LNCAP (cell line): Measurements from ENCODE around the gene ERI3.

Experiments used
- TF ChIP-seq, protein P1 (sequence below): fragments of 450-650 bp; IDR thresholded peaks from 2 replicates; pipeline ENCODE4 v1.5.1; 2017; ENCODE audit warnings: mild to moderate bottlenecking

The ERI3 gene, protein sequence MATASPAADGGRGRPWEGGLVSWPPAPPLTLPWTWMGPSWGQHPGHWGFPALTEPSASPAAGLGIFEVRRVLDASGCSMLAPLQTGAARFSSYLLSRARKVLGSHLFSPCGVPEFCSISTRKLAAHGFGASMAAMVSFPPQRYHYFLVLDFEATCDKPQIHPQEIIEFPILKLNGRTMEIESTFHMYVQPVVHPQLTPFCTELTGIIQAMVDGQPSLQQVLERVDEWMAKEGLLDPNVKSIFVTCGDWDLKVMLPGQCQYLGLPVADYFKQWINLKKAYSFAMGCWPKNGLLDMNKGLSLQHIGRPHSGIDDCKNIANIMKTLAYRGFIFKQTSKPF

GRCh38 chr1:44354840-44355581 lies at the start of gene ERI3:
TSS of gene ERI3 (minus strand) at chr1:44355257. CDS start at chr1:44355026, 231 bp downstream.
- TF ChIP-seq, protein P1, sequence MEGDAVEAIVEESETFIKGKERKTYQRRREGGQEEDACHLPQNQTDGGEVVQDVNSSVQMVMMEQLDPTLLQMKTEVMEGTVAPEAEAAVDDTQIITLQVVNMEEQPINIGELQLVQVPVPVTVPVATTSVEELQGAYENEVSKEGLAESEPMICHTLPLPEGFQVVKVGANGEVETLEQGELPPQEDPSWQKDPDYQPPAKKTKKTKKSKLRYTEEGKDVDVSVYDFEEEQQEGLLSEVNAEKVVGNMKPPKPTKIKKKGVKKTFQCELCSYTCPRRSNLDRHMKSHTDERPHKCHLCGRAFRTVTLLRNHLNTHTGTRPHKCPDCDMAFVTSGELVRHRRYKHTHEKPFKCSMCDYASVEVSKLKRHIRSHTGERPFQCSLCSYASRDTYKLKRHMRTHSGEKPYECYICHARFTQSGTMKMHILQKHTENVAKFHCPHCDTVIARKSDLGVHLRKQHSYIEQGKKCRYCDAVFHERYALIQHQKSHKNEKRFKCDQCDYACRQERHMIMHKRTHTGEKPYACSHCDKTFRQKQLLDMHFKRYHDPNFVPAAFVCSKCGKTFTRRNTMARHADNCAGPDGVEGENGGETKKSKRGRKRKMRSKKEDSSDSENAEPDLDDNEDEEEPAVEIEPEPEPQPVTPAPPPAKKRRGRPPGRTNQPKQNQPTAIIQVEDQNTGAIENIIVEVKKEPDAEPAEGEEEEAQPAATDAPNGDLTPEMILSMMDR, result no peak

DNA sequence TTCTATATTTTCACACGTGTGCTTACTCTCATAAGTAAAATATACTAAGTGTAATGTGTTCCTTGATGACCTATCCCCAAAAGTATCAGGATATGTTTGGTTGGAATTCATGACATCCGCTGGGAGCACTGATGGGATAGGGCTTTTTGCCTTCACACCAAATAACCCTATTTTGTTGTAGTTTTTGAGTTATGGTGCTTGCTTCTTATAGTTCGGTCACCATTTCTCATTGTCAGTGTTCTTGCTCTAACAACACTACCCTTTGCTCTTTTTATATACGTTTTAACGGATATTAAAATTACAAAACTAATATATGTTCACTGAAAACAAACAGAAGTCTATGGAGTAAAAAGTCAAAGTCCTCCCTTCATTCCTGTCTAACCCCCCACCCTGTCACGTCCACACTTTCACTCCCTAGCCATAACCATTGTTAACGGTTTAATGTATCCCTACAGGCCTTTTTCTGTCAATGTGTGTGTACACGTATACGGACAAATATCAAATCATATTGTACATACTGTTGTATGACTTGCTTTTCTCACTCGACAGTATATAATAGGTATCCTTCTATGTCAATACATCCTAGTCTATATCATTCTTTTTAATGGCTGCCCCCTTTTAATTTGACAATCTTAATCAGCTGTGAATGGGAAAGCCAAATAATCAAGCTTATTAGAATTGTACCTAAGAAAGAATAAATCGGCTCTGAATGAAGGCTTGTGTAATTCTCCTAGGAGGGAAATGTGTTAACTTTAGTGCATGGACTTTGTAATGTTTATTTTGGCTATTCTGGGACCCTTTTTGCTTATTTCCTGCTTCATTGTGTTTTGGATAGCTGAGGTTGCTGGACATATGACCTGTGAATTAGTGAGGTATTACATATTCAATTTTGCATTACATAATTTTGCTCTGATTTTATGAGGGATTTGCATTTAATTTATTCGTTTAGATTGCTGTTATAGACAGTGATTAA lies 46.5 kb upstream of the ERI3 start:
- TF ChIP-seq, protein P1, result no peak

DNA sequence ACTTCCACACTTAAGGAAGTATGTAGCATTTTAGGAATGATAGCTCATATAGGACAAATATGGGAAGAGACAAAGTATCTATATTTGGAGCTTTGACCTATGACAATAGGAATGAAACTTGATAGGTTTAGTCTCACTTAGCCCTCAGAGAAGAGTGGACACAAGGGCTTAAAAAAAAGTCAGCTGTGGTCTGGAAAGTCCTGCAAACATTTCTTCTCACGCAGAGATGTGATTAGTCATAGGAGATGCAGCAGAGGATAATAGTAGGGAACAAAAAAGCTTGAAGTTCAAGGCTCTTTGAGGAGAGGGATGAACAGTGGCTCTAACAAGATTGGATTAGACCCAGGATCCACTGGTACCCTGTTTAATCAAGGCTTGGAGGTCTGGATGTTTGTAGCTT lies 35.2 kb upstream of the ERI3 start:
- TF ChIP-seq, protein P1, result no peak

DNA sequence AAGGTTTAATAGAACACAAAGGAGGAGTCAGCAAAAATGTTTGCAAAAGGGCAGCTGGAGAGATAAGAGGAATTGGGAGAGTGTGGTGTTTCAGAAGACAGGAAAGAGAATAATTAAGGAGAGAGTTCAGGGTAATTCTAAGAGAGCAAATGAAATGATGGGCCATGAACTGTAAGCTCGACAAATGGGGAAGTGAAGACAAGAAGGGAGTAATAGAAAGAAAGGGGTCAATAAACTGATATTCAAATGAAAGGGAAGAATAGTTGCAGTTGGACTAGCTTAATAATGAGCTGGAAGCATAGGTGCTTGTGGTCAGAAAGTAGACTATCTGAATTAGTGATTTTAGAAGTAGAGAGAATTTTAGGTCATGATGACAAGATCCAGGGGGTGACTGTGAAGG lies 34.4 kb upstream of the ERI3 start:
- TF ChIP-seq, protein P1, result no peak

DNA sequence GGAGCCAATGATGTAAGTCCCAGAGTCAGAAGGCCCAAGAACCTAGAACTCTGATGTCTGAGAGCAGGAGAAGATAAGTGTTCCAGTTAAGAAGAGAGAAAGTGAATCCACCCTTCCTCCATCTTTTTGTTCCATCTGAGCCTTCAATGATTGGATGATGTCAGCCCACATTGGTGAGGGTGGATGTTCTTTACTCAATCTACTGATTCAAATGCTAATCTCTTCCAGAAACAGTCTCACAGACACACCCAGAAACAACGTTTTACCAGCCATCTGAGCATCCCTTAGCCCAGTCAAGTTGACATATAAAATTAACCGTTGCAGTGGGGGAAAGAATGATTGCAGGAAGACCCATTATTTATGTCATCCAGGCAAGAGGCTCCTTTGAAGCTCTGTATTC lies 33.5 kb upstream of the ERI3 start:
- TF ChIP-seq, protein P1, result no peak

- TF ChIP-seq, protein P1, result no peak
Measured at GRCh38 chr1:44380666-44381177, 25.7 kb upstream of the ERI3 start.
